T-helper 2 cell treated with Interferon-gamma antibody and Interleukin-4, amounts not matched to agents 100 ng/mL and 5 ng/mL, for 36 hours (primary cell): ENCODE data around the gene MSL2. TPM values are rescaled to one million over a fixed set of nuclear protein-coding genes. Genes with fewer than 3 reads are reported as not detected.
"Not testable (repeated sequence)": the region's sequence is repeated elsewhere in the genome, so short reads cannot be mapped to it uniquely, and the experiment has no call there.

Source experiments
- intact Hi-C: fragments of 100-400 bp; cut with micrococcal nuclease; formaldehyde crosslinking; loops from one replicate; pipeline ENCODE4 v1.15.1; 2023
- total RNA-seq: library from RNA; stranded (reverse); gene quantifications from 2 replicates; pipeline ENCODE4 v1.2.3, GENCODE V29; 2022

MSL2 gene
- total RNA-seq, 1 donor from 2014 or later = 53.3 TPM

DNA sequence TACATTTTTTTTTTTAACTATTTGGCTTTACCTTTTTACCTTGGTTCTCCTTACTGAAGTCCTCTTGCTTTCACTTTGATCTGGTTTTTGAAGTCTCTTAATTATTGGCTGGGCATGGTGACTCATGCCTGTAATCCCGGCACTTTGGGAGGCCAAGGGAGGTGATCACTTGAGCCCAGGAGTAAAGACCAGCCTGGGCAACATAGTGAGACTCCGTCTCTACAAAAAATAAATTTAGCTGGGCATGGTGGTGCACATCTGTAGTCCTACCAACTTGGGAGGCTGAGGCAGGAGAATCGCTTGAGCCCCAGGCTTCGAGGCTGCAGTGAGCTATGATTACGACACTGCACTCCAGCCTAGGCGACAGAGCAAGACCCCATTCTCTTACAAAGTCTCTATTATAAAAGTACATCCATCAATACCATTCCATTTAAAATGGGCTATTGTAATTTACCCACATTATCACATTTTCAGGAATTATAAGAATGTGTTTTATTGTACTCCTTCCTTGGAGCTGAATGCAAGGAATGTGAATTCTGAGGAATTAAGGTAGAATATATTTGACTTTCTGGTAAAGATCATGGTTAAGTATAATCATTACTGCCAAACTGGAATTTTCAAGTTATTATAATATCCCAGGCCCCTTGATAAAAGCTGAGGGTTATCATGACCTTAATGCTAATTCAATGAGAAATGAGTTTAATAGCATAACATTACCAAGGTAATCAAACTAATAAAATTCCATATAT, 49.0 kb downstream of the MSL2 start:
- intact Hi-C loops = no loop called here

DNA sequence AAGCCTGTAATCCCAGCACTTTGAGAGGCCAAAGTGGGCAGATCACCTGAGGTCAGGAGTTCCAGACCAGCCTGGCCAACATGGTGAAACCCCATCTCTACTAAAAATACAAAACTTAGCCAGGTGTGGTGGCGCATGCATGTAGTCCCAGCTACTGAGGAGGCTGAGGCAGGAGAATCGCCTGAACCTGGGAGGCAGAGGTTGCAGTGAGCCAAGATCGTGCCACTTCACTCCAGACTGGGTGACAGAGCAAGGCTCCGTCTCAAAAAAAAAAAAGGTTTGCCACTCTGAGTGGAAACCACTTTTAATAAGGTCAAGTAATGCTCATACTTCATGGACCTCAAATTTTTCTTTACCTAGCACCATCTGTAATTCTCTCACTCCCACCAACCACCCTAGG, 51.7 kb downstream of the MSL2 start:
- intact Hi-C loops = not testable (repeated sequence)

DNA sequence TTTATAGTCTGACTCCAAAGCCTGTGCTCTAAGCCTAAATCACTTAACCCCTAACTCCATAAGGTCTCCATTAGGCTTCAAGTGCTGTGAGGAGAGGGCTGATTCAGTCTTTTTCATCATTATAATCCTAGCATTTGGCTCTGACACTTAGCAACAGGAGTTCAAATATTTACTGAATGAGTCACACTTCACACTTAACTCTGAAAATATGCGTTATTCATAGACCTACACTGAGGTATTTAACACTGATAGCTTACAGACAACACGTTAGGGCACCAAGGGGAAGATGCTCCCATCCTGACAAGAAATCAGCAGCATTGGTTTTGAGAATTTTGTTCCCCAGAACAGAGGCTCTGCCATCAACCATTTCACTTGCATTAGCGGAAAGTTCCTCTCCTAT, 53.5 kb downstream of the MSL2 start:
- intact Hi-C loops = no loop called here

DNA sequence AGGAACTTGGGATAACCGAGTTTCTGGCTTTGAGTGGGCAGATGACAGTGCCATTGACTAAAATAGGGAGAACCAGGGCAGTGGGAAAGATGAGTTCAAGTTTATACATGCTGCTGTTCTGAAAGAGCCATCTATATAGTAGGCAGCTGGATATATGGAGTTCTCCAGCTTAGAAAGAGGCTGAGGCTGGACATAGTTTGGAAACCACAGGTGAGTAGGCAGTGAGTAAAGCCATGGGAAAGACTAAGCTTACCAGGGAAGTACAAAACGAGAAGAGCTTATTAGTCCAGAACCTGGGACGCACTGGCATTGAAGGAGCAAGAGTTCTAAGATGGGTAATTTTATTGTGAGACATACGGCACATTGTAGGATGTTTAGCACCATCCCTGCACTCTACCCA, 54.2 kb downstream of the MSL2 start:
- intact Hi-C loops = no loop called here

DNA sequence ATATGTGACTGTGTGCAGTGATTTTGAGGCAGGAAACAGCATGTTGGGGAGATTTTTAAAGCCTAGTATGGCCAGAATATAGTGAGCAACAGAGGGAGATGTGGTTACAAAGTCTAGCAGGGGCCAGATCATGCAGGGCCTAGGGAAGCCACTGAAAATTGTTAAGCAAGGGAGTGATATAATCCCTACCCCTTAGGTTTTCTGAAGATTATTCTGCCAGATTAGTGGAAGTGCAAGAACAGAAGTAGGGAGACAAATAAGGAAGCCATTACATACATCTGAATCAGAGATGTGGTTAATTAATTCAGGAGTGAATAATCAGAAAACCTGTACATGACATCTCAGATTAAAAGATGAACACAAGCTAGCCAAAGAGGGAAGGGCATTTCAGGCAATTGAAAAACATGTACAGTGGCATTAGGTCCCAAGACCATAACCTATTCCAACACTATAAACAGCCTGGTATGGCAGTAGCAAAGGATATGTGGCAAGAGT, 54.8 kb downstream of the MSL2 start:
- intact Hi-C loops = no loop called here

DNA sequence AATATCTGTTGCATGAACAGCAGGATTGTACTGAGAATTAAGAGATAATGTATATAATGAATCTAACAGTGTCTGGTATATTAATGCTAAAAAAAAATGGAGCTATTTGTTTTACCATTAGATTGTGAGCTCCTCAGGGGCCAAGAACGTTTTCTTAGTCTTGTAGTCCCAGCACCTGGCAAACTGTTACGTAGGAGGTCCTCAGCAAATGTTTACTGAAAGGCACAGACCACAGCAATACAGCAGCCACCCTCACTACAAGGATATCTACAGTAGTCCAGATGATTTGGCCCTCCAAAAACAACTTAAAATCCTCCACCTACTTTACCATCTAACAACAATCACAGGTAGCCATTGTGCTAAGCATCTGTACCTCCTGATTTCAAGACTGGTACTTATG, 59.7 kb downstream of the MSL2 start:
- intact Hi-C loops = loop anchor here (5.0 kb wide), 1 partner anchor 56 kb away; no protein-coding TSS in a partner anchor

DNA sequence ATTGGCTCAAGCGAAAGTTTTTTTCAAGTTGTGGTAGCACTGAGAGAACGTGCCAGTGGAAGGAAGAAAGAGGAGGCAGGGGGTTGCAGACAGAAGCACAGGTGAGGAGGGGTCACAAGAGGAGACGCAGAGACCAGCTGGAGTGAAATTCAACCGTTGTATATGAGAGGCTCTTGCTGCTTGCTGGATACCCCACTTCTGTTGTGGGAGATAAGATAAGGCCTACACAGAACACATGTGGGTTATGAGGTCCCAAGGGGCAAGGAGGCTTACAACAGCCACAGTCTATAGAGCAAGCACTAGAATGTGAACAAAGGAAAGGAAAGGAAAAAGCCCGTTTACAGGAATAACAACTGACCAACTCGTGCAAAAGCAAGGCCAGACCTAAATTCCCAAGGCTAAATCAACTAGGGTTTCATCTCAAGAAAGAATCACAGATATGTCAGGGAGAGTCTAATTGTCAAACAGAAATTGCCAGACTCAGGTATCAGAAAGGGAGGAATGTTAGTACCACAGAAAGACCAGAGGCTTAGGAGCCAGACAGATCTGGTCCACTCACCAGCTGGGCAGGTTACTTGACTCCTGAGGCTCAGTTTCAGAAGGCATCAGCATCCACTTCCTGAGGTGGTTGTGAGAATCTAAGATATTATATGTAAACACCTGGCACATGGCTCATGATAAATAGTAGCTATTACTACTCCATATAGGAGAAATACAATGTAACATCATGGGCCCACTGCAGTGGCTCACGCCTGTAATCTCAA, 60.9 kb downstream of the MSL2 start:
- intact Hi-C loops = loop anchor here (5.0 kb wide), 1 partner anchor 57 kb away; no protein-coding TSS in a partner anchor

DNA sequence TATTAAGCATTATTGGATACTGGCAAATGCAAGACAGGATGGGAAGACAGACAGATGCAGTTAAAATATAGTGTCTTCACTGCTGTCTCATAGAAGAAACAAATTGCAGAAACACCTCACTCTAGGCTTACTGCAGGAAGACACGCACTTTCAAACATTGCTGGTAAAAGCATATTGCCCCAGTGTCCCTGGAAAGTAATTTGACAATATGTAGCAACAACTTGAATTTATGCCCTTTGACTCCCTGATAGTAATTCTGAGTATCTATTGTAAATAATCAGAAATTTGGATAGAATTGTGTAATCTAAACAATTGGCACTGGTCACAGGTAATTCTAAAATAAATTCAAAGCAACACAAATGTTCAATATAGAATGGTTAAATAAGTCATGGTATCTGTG, 62.0 kb downstream of the MSL2 start:
- intact Hi-C loops = no loop called here

DNA sequence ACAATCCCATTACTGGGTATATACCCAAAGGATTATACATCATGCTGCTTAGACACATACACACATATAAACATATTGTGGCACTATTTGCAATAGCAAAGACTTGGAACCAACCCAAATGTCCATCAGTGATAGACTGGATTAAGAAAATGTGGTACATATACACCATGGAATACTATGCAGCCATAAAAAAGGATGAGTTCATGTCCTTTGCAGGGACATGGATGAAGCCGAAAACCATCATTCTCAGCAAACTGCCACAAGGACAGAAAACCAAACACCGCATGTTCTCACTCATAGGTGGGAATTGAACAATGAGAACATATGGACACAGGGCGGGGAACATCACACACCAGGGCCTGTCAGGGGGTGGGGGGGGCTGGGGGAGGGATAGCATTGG, 64.5 kb downstream of the MSL2 start:
- intact Hi-C loops = not testable (repeated sequence)

DNA sequence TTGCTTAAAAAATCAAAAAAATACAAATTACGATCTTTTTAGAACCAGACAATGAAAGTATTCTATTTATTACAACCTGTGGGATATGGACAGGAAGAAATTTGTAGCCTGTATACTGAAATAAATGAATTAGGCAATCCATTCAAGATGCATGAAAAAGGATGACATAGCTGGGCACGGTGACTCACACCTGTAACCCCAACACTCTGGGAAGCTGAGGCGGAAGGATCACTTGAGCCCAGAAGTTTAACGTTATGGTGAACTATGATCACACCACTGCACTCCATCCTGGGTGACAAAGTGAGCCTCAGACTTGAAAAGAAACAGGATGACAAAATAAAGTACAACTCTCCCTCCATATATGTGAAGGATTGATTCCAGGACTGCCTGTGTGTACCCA, 74.1 kb downstream of the MSL2 start:
- intact Hi-C loops = no loop called here

DNA sequence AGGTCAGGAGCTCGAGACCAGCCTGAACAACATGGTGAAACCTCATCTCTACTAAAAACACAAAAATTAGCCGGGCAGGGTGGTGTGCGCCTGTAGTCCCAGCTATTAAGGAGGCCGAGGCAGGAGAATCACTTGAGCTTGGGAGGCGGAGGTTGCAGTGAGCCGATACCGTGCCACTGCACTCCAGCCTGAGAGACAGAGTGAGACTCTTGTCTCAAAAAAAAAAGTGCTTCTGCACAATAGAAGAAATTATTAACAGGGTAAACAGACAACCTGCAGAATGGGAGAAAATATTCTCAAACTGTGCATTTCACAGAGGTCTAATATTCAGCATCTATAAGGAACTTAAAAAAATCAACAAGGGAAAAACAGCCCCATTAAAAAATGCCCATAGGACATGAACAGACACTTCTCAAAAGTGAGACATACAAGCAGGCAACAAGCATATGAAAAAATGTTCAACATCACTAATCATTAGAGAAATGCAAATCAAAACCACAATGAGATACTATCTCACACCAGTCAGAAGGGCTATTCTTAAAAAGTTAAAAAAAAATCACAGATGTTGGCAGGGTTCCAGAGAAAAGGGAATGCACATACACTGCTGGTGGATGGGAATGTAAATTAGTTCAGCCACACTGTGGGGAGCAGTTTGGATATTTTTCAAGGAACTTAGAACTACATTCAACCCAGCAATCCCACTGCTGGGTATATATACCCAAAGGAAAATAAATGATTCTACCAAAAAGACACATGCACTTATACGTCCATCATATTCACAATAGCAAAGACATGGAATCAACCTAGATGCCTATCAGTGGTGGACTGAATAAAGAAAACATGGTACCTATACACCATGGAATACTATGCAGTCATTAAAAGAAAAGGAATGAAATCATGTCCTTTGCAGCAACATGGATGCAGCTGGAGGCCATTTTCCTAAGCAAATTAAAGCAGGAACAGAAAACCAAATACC, 75.5 kb downstream of the MSL2 start:
- intact Hi-C loops = no loop called here

DNA sequence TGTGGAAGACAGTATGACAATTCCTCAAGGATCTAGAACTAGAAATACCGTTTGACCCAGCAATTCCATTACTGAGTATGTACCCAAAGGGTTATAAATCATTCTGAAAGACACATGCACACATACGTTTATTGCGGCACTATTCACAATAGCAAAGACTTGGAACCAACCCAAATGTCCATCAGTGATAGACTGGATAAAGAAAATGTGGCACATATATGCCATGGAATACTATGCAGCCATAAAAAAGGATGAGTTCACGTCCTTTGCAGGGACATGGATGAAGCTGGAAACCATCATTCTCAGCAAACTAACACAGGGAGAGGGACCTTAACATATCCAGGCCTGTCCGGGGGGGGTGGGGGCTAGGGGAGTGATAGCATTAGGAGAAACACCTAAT, 76.4 kb downstream of the MSL2 start:
- intact Hi-C loops = not testable (repeated sequence)

DNA sequence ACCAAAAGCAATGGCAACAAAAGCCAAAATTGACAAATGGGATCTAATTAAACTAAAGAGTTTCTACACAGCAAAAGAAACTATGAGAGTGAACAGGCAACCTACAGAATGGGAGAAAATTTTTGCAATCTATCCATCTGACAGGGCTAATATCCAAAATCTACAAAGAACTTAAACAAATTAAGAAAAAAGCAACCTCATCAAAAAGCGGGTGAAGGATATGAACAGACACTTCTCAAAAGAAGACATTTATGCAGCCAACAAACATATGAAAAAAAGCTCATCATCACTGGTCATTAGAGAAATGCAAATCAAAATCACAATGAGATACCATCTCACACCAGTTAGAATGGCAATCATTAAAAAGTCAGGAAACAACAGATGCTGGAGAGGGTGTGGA, 76.8 kb downstream of the MSL2 start:
- intact Hi-C loops = not testable (repeated sequence)

DNA sequence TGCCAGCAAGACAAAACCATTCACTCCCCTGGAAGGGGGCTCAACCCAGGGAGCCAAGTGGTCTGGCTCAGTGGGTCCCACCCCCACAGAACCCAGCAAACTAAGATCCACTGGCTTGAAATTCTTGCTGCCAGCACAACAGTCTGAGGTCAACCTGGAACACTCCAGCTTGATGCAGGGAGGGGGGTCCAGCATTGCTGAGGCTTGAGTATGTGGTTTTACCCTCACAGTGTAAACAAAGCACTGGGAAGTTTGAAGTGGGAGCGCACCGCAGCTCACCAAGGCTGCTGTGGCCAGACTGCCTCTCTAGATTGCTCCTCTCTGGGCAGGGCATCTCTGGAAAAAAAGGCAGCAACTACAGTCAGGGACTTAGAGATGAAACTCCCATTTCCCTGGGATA, 81.7 kb downstream of the MSL2 start:
- intact Hi-C loops = no loop called here

DNA sequence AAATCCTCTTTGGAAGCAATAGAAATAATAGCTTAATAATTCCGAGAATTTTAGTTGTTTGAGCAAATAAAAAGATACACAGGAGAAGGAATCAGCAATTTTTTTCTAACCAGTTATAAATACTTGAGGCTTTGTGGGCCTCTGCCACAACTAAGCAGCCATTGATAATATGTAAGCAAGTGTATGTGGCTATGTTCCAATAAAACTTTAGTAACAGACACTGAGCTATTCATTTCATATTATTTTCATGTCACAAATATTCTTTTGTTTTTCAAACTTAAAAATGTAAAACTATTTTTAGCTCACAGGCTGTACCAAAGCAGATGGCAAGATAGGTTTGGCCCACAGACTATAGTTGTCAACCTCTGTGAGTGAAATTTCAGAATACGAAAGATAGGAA, 85.7 kb downstream of the MSL2 start:
- intact Hi-C loops = no loop called here

DNA sequence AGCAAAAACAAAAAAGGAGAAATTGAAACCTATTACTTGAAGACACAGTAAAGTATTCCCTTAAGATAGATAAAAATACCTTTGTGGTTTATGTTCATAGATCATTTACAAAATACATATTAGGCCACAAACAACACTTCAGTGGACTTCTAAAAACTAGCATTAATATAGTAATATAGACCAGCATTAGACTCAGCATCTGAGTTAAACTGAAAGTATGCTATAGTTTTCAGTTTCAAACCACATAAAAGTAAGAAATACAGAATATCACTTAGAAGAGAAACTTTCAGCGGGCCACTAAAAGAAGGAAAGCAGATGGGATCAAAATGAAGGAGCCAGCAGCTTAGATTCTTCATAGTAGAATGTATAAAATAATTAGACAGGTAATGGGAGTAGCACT, 86.6 kb downstream of the MSL2 start:
- intact Hi-C loops = no loop called here

DNA sequence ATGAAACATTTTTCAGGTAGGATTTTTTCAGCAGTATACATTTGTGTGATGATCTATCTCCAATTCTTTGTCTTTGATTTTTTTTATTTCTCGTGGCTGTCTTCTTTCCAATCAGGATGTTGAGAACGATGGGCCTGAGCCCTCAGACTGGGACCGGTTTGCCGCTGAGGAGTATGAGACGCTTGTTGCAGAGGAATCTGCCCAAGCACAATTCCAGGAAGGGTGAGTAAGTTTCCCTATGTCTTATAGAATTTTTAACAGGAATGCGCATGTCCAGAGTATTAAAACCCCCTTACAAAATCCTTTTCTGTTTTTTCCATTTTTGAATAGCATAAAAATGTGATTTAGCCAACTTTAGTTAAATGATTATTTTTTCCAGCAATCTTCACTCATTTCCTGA, 90.0 kb downstream of the MSL2 start:
- intact Hi-C loops = no loop called here

DNA sequence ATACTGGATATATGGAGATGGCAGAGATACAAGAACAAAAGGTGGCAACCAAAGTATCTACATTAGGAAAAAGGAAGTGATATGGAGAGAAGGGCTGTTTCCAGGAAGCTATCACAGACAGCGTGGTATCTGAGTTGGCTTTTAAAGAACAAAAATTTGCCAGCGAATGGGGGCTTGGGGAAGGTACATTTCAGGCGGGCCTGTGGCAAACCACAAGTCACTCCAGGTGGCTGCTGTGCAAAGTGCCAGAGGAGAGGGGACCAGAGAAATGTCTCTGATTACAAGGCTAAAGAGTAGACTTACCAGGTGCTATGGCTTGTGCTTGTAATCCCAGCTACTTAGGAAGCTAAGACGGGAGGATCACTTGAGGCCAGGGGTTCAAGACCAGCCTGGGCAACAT, 91.1 kb downstream of the MSL2 start:
- intact Hi-C loops = no loop called here
